ENCODE data around the gene ARHGAP15.

Gene ARHGAP15

GRCh38 chr2:143334837-143335236 lies 205.6 kb downstream of the ARHGAP15 start:
- no peak for DNase-seq (ENCODE audit: low read depth in 1 of 2, low spot score in 1 of 2)

- DNase-seq (ENCODE audit: low read depth in 1 of 2, low spot score in 1 of 2) = no peak
Measured at GRCh38 chr2:143336719-143337210, 207.5 kb downstream of the ARHGAP15 start.

GRCh38 chr2:143341478-143341877 lies 212.3 kb downstream of the ARHGAP15 start:
- no peak for DNase-seq (ENCODE audit: low read depth in 1 of 2, low spot score in 1 of 2)

GRCh38 chr2:143344780-143345179 lies 215.6 kb downstream of the ARHGAP15 start:
- DNase-seq (ENCODE audit: low read depth in 1 of 2, low spot score in 1 of 2) = no peak

- DNase-seq (ENCODE audit: low read depth in 1 of 2, low spot score in 1 of 2) = no peak
Measured at GRCh38 chr2:143345887-143346787, 216.9 kb downstream of the ARHGAP15 start.

- DNase-seq (ENCODE audit: low read depth in 1 of 2, low spot score in 1 of 2) = no peak
Measured at GRCh38 chr2:143347271-143347695, 218.1 kb downstream of the ARHGAP15 start.

GRCh38 chr2:143347901-143348414 lies 218.7 kb downstream of the ARHGAP15 start:
- DNase-seq (ENCODE audit: low read depth in 1 of 2, low spot score in 1 of 2) = no peak

- DNase-seq (ENCODE audit: low read depth in 1 of 2, low spot score in 1 of 2) = no peak
Measured at GRCh38 chr2:143354050-143354750, 225.0 kb downstream of the ARHGAP15 start.

GRCh38 chr2:143355870-143356269 lies 226.7 kb downstream of the ARHGAP15 start:
- DNase-seq (ENCODE audit: low read depth in 1 of 2, low spot score in 1 of 2) = no peak

- DNase-seq (ENCODE audit: low read depth in 1 of 2, low spot score in 1 of 2) = no peak
Measured at GRCh38 chr2:143356336-143356735, 227.1 kb downstream of the ARHGAP15 start.

GRCh38 chr2:143356736-143357446 lies 227.7 kb downstream of the ARHGAP15 start:
- DNase-seq (ENCODE audit: low read depth in 1 of 2, low spot score in 1 of 2) = no peak

GRCh38 chr2:143357966-143358365 lies 228.7 kb downstream of the ARHGAP15 start:
- no peak for DNase-seq (ENCODE audit: low read depth in 1 of 2, low spot score in 1 of 2)

GRCh38 chr2:143361346-143361745 lies 232.1 kb downstream of the ARHGAP15 start:
- no peak for DNase-seq (ENCODE audit: low read depth in 1 of 2, low spot score in 1 of 2)

GRCh38 chr2:143371616-143372015 lies 242.4 kb downstream of the ARHGAP15 start:
- DNase-seq (ENCODE audit: low read depth in 1 of 2, low spot score in 1 of 2) = no peak

GRCh38 chr2:143375384-143375880 lies 246.2 kb downstream of the ARHGAP15 start:
- DNase-seq (ENCODE audit: low read depth in 1 of 2, low spot score in 1 of 2) = no peak

GRCh38 chr2:143378996-143379395 lies 249.8 kb downstream of the ARHGAP15 start:
- no peak for DNase-seq (ENCODE audit: low read depth in 1 of 2, low spot score in 1 of 2)

- DNase-seq (ENCODE audit: low read depth in 1 of 2, low spot score in 1 of 2) = no peak
Measured at GRCh38 chr2:143379955-143380354, 250.7 kb downstream of the ARHGAP15 start.

GRCh38 chr2:143382573-143382972 lies 253.4 kb downstream of the ARHGAP15 start:
- DNase-seq (ENCODE audit: low read depth in 1 of 2, low spot score in 1 of 2) = no peak

- no peak for DNase-seq (ENCODE audit: low read depth in 1 of 2, low spot score in 1 of 2)
Measured at GRCh38 chr2:143383016-143383415, 253.8 kb downstream of the ARHGAP15 start.

- no peak for DNase-seq (ENCODE audit: low read depth in 1 of 2, low spot score in 1 of 2)
Measured at GRCh38 chr2:143384111-143384510, 254.9 kb downstream of the ARHGAP15 start.

- DNase-seq (ENCODE audit: low read depth in 1 of 2, low spot score in 1 of 2) = no peak
Measured at GRCh38 chr2:143390171-143390570, 261.0 kb downstream of the ARHGAP15 start.

Measured in activated CD4-positive, alpha-beta T cell treated with anti-CD3 and anti-CD28 coated beads, Interleukin-2, amount 50 U/mL, for 24 hours (primary cell).